DMS 273 (cell line): ENCODE data around the gene MBD3L1.

ENCODE experiments used
- DNase-seq: peaks from one replicate; lab custom pipeline; 2025; ENCODE audit not compliant: unreplicated experiment; lab: John Stamatoyannopoulos, UW

The MBD3L1 gene

DNA sequence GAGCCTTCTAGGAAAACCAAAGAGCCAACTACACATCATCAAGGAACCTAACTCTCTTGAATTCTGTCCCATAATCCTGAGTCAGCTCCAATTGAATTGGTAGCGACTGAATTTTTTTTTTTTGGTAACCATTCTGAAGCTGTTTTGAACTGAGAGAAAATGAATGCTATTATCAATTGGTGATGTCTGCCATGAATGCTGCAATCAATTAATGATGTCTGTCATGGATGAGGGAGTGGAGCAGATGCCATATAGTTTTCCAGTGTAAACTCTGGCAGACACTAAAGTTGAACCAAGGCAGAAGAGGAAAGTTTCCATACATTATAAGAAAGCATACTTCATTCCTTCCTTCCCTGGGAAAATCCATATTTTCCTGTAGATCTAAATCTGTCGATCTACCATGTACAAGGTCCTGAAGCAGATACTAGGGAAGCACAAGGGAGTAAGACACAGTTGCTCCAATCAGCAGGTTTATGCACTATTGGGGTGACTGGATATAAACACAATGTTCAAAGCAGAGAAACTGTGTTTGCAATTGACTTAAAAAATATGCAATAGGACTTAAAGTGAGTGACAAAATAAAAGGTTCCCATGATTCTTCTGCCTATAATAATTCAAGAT, 48.8 kb downstream of the MBD3L1 start:
- no peak for DNase-seq

DNA sequence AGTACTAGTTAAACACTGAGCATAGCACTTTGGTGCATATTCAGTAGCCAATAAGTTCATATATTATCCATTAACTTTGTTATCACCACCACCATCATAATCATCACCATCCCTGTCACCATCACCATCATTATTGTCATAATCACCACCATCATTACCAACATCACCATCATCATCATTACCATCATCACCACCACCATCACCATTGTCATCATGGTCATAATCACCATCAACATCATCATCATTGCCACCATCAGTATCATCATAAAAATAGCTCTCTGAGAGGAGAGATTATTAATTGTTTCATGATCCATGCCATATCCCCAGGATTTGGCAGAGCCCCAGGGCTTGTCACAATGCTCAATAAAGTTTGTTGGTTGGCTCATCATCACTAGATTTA, 49.3 kb downstream of the MBD3L1 start:
- no peak for DNase-seq

DNA sequence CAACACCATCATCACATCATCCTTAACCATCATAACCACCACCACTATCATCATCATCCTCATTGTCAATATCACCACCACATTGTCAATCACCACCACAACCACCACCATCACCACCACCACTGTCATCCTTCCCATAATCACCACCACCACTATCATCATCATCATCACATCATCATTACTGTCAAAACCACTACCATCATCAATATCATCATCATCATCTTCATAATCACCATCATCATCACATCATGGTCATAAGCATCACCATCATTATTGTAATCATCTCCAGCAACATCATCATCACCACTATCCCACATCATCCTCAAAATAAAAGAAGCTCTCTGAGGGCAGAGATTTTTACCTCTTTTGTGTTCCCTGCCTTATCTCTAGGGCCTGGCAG, 52.2 kb downstream of the MBD3L1 start:
- DNase-seq: no peak

DNA sequence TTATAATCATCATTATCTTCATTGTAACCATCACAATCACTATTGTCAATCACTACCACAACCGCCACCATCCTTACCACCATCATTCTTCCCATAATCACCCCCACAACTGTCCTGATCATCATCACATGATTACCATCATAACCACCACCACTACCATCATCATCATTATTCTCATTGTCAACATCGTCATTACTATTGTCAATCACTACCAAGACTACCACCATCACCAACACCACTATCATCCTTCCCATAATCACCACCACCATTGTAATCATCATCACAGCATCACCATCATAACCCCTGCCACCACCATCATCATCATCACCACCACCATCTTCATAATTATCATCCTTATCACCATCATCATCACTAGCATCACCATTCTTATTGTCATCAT, 55.2 kb downstream of the MBD3L1 start:
- no peak for DNase-seq

DNA sequence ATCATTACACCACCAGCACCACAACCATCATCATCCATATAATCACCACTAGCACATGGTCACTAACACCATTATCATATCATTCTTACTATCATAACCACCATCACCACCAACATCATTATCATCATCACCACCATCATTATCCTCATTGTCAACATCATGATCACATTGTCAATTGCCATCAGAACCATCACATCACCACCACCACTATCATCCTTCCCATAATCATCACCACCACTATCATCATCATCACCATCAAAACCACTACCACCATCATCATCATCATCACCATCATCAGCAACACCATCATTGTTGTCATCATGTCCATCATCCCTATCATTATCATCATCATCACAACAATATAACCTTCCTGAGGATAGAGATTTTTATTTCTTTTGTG, 58.1 kb downstream of the MBD3L1 start:
- no peak for DNase-seq
